ENCODE results near the gene PTPN4.

- TF ChIP-seq CTCF (IDR thresholded peaks at IDR 0.05) (no peak), POLR2A (IDR thresholded peaks at IDR 0.05) (no peak)
Observed at GRCh38 chr2:119897736-119898395, 138.1 kb downstream of the PTPN4 start.
